Mucosa of descending colon (tissue), 3 donors: ENCODE results near the gene MX2. TPM values are rescaled to one million over a fixed set of nuclear protein-coding genes. Genes with fewer than 3 reads are reported as not detected.

ENCODE experiments used
- ATAC-seq: fragments of 200-7000 bp; cut with Tn5 transposase; one replicate; pipeline ENCODE4 v1.9.1; 2020; ENCODE audit warnings: mild to moderate bottlenecking, moderate library complexity
- DNase-seq, 3 donors: peaks; one replicate each; pipeline ENCODE4 v3.0.0-alpha.2; 2020
- H3K36me3 ChIP-seq: fragments of 200-600 bp; one replicate; pipeline ENCODE4 v1.8.0; 2021; ENCODE audit warnings: low read depth, mild to moderate bottlenecking
- H3K4me1 ChIP-seq: fragments of 200-600 bp; one replicate; pipeline ENCODE4 v1.8.0; 2021; ENCODE audit warnings: low read depth, mild to moderate bottlenecking
- H3K4me3 ChIP-seq: fragments of 200-600 bp; one replicate; pipeline ENCODE4 v1.8.0; 2021; ENCODE audit warnings: mild to moderate bottlenecking
- H3K9me3 ChIP-seq: fragments of 200-600 bp; one replicate; pipeline ENCODE4 v1.8.0; 2021; ENCODE audit warnings: mild to moderate bottlenecking
- intact Hi-C, 2 donors: fragments of 100-400 bp; cut with DNase I in 1 of 2; cut with micrococcal nuclease in 1 of 2; formaldehyde crosslinking; loops; one replicate each; pipeline versions ENCODE4 v1.11.0 to v1.11.1; 2022; cut with DNase I, micrococcal nuclease
- total RNA-seq, 3 donors: library from RNA; stranded (reverse); fragmentation: NEBNext Ultra II Directional in 2 of 3; extraction: Animal tissue kit (Norgen Biotek cat#: 25700) in 2 of 3; gene quantifications; one replicate each; pipeline versions ENCODE4 v1.2.1 to v1.2.4, GENCODE V29; 2021 to 2023
- TF ChIP-seq, protein P1 (sequence below): fragments of 200-600 bp; IDR thresholded peaks from one replicate; pipeline ENCODE4 v1.8.0; 2022; ENCODE audit warnings: antibody characterized with exemption, mild to moderate bottlenecking
- donor health status: DM: no; HTN: no; CAD: no; lungs with moderate emphysema.
- donor health status: DM: no; HTN: no; CAD: no.
- donor health status: DM: no; HTN: yes; CAD: no.

Gene MX2
- total RNA-seq, 3 donors from 2014 or later, result 2.5 to 9.2 (median 6.3) TPM

- intact Hi-C loops, result no loop called here
- TF ChIP-seq, protein P1, sequence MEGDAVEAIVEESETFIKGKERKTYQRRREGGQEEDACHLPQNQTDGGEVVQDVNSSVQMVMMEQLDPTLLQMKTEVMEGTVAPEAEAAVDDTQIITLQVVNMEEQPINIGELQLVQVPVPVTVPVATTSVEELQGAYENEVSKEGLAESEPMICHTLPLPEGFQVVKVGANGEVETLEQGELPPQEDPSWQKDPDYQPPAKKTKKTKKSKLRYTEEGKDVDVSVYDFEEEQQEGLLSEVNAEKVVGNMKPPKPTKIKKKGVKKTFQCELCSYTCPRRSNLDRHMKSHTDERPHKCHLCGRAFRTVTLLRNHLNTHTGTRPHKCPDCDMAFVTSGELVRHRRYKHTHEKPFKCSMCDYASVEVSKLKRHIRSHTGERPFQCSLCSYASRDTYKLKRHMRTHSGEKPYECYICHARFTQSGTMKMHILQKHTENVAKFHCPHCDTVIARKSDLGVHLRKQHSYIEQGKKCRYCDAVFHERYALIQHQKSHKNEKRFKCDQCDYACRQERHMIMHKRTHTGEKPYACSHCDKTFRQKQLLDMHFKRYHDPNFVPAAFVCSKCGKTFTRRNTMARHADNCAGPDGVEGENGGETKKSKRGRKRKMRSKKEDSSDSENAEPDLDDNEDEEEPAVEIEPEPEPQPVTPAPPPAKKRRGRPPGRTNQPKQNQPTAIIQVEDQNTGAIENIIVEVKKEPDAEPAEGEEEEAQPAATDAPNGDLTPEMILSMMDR, result no peak
- H3K4me3 ChIP-seq, result no peak overlapping the region
- no peaks in the 10 kb centered on the region for H3K9me3 ChIP-seq
- H3K4me1 ChIP-seq, result peaks cover 21% of the 10 kb centered on the region
- DNase-seq (peak; percentile 70 to 81 (median 75)), ATAC-seq (peak; percentile 78)
- H3K36me3 ChIP-seq, result no peaks in the 10 kb centered on the region
Measured at GRCh38 chr21:41360072-41360821, 1.6 kb upstream of the MX2 start.

GRCh38 chr21:41361053-41361785 lies 608 bp upstream of the MX2 start:
- ATAC-seq (peak; percentile 32), DNase-seq (peak in 1 of 3 donors; percentile 46)
- TF ChIP-seq, protein P1, result no peak
- Histone ChIP-seq H3K4me3 (no peak overlapping the region), H3K9me3 (no peaks in the 10 kb centered on the region), H3K4me1 (peaks cover 21% of the 10 kb centered on the region), H3K36me3 (no peaks in the 10 kb centered on the region)
- intact Hi-C loops, result no loop called here

DNA sequence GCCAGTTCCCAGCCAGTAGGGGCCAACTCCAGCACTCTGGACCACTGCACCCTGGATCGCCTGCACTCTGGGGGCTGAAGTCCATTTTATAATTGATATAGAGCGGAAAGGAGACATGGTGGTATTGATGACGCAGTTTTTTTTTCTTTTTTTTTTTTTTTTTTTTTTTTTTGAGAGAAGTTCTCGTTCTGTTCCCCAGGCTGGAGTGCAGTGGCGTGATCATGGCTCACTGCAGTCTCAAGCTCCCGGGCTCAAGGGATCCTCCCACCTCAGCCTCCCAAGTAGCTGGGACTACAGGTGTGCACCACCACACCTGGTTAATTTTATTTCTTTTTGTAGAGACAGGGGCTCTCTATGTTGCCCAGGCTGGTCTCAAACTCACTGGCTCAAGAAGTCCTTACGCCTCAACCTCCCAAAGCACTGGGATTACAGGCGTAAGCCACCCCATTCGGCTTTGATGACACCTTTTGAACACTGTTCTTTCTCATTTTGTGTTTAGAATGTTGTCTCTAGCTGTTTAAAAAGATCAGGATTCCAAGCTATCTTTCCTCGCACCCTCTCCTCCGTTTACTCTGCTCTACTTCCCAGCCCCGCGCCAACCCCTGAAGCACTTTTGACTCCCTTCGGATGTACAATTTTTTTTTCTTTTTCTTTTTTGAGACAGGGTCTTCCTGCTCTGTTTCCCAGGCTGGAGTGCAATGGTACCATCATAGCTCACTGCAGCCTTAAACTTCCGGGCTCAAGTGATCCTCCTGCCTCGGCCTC lies 960 bp downstream of the MX2 start:
- Histone ChIP-seq H3K36me3 (no peaks in the 10 kb centered on the region), H3K9me3 (no peaks in the 10 kb centered on the region), H3K4me1 (peaks cover 21% of the 10 kb centered on the region), H3K4me3 (no peak overlapping the region)
- no peak for DNase-seq
- no peak for ATAC-seq
- intact Hi-C loops, result no loop called here
- TF ChIP-seq, protein P1, result no peak

GRCh38 chr21:41363370-41364270 lies 1.8 kb downstream of the MX2 start:
- ATAC-seq (no peak), DNase-seq (peak in 1 of 3 donors; percentile 56)
- H3K9me3 ChIP-seq, result no peaks in the 10 kb centered on the region
- H3K4me1 ChIP-seq, result peaks cover 21% of the 10 kb centered on the region
- intact Hi-C loops, result no loop called here
- no peaks in the 10 kb centered on the region for H3K36me3 ChIP-seq
- no peak overlapping the region for H3K4me3 ChIP-seq
- TF ChIP-seq, protein P1, result no peak

DNA sequence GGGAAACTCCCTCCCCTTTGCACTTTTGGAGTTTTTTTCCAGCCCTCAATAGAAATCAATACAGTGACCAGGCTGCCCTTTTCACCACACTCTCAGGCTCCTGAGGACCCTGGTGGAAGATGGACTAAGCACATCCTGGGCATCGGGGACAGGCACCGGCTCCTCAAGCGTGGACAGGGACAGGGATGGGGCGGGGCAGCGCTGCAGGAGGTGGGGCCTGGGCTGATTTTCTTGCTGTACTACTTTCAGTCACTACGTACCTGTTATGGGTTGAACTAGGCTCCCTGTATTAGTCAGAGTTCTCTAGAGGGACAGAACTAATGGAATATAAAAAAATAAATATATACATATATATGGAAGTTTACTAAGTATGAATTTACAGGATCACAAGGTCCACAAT lies 2.5 kb downstream of the MX2 start:
- no peaks in the 10 kb centered on the region for H3K36me3 ChIP-seq
- H3K4me3 ChIP-seq, result no peak overlapping the region
- H3K4me1 ChIP-seq, result peaks cover 21% of the 10 kb centered on the region
- intact Hi-C loops, result no loop called here
- TF ChIP-seq, protein P1, result no peak
- no peak for ATAC-seq
- no peaks in the 10 kb centered on the region for H3K9me3 ChIP-seq
- DNase-seq, result peak in 1 of 3 donors; percentile 52
